MM.1S (cell line): Measurements from ENCODE around the gene SYNE2.

ENCODE experiments used
- DNase-seq: peaks from one replicate; pipeline ENCODE4 v3.0.0-alpha.2; 2015
- H2AFZ ChIP-seq: fragments of 300-600 bp; sonication (generic); 2 replicates; pipeline ENCODE4 v1.6.0; 2016; ENCODE audit warnings: antibody characterized with exemption, low read length
- H3F3A ChIP-seq: fragments of 300-600 bp; sonication (generic); 2 replicates; pipeline ENCODE4 v1.6.1; 2016; ENCODE audit warnings: mild to moderate bottlenecking, antibody characterized with exemption, low read length, moderate library complexity, mixed read lengths; ENCODE audit not compliant: insufficient read depth
- H3K27ac ChIP-seq: fragments of 300-600 bp; sonication (generic); 2 replicates; pipeline ENCODE4 v1.5.1; 2016; ENCODE audit warnings: mild to moderate bottlenecking, low read length
- H3K27me3 ChIP-seq: fragments of 300-600 bp; sonication (generic); replicated peaks from 2 replicates; pipeline ENCODE4 v1.6.0; 2016; ENCODE audit warnings: low read length; ENCODE audit not compliant: insufficient read depth
- H3K36me3 ChIP-seq: fragments of 300-600 bp; sonication (generic); replicated peaks from 2 replicates; pipeline ENCODE4 v1.6.1; 2016; ENCODE audit warnings: mild to moderate bottlenecking, low read length, mixed read lengths; ENCODE audit not compliant: insufficient read depth
- H3K4me1 ChIP-seq: fragments of 300-600 bp; sonication (generic); 2 replicates; pipeline ENCODE4 v1.6.1; 2016; ENCODE audit warnings: low read length, mixed read lengths
- H3K4me2 ChIP-seq: fragments of 300-600 bp; sonication (generic); 2 replicates; pipeline ENCODE4 v1.6.0; 2016; ENCODE audit warnings: low read depth, low read length
- H3K4me3 ChIP-seq: fragments of 300-600 bp; sonication (generic); 2 replicates; pipeline ENCODE4 v1.5.1; 2016; ENCODE audit warnings: low read length, mixed read lengths
- H3K79me2 ChIP-seq: fragments of 300-600 bp; sonication (generic); 2 replicates; pipeline ENCODE4 v1.6.1; 2016; ENCODE audit warnings: mixed run types, low read length, mixed read lengths
- H3K9ac ChIP-seq: fragments of 300-600 bp; sonication (generic); 2 replicates; pipeline ENCODE4 v1.6.1; 2016; ENCODE audit warnings: low read length, mixed read lengths
- H3K9me2 ChIP-seq: fragments of 300-600 bp; sonication (generic); replicated peaks from 2 replicates; pipeline ENCODE4 v1.6.1; 2016; ENCODE audit warnings: mild to moderate bottlenecking, low read length, mixed read lengths; ENCODE audit not compliant: insufficient read depth
- H3K9me3 ChIP-seq: fragments of 300-600 bp; sonication (generic); replicated peaks from 2 replicates; pipeline ENCODE4 v1.6.1; 2016; ENCODE audit warnings: mild to moderate bottlenecking, low read length, mixed read lengths; ENCODE audit not compliant: insufficient read depth
- H4K20me1 ChIP-seq: fragments of 300-600 bp; sonication (generic); 2 replicates; pipeline ENCODE4 v1.6.1; 2016; ENCODE audit warnings: mild to moderate bottlenecking, low read length, moderate library complexity, mixed read lengths; ENCODE audit not compliant: insufficient read depth
- CTCF ChIP-seq: fragments of 300-600 bp; sonication (generic); IDR thresholded peaks from 2 replicates; pipeline ENCODE4 v1.5.1; 2016; ENCODE audit warnings: antibody characterized with exemption, low read length, mixed read lengths
- EZH2 ChIP-seq: fragments of 300-600 bp; sonication (generic); optimal IDR thresholded peaks from 2 replicates; pipeline ENCODE3; 2017; ENCODE audit warnings: low read depth, mild to moderate bottlenecking, antibody characterized with exemption, low read length, mixed read lengths
- EZH2phosphoT487 ChIP-seq: fragments of 300-600 bp; sonication (generic); IDR thresholded peaks from 2 replicates; pipeline ENCODE4 v1.6.1; 2018; ENCODE audit warnings: antibody characterized with exemption, low read length

SYNE2 gene

GRCh38 chr14:64147126-64147790 lies 294.5 kb downstream of the SYNE2 start:
- H3K27ac ChIP-seq, result no peak overlapping the region
- H3K4me3 ChIP-seq, result no peak overlapping the region
- H3K27me3 ChIP-seq, result no peaks in the 10 kb centered on the region
- DNase-seq, result no peak
- H3K9me3 ChIP-seq, result no peaks in the 10 kb centered on the region
- no peaks in the 10 kb centered on the region for H3K4me1 ChIP-seq
- H3K4me2 ChIP-seq, result no peak overlapping the region
- no peaks in the 10 kb centered on the region for H3K9me2 ChIP-seq
- H3K79me2 ChIP-seq, result no peaks in the 10 kb centered on the region
- H3K36me3 ChIP-seq, result no peaks in the 10 kb centered on the region
- H3F3A ChIP-seq, result no peaks in the 10 kb centered on the region
- TF ChIP-seq EZH2phosphoT487 (no peak), CTCF (no peak), EZH2 (no peak)
- H4K20me1 ChIP-seq, result no peaks in the 10 kb centered on the region
- H2AFZ ChIP-seq, result no peak overlapping the region
- no peak overlapping the region for H3K9ac ChIP-seq

- no peaks in the 10 kb centered on the region for H3K9me2 ChIP-seq
- no peak overlapping the region for H3K4me2 ChIP-seq
- no peaks in the 10 kb centered on the region for H4K20me1 ChIP-seq
- H3K27me3 ChIP-seq, result no peaks in the 10 kb centered on the region
- TF ChIP-seq EZH2phosphoT487 (no peak), EZH2 (no peak), CTCF (no peak)
- no peak for DNase-seq
- H3K4me3 ChIP-seq, result no peak overlapping the region
- no peaks in the 10 kb centered on the region for H3K36me3 ChIP-seq
- no peaks in the 10 kb centered on the region for H3F3A ChIP-seq
- no peak overlapping the region for H3K9ac ChIP-seq
- no peaks in the 10 kb centered on the region for H3K9me3 ChIP-seq
- no peak overlapping the region for H3K27ac ChIP-seq
- no peaks in the 10 kb centered on the region for H3K79me2 ChIP-seq
- H2AFZ ChIP-seq, result no peak overlapping the region
- H3K4me1 ChIP-seq, result no peaks in the 10 kb centered on the region
Measured at GRCh38 chr14:64149921-64150320, 297.1 kb downstream of the SYNE2 start.

- Histone ChIP-seq H4K20me1 (no peaks in the 10 kb centered on the region), H3F3A (no peaks in the 10 kb centered on the region), H3K4me1 (no peaks in the 10 kb centered on the region), H3K36me3 (no peaks in the 10 kb centered on the region), H3K27me3 (no peaks in the 10 kb centered on the region), H3K4me2 (no peak overlapping the region), H3K4me3 (no peak overlapping the region), H3K9ac (no peak overlapping the region), H3K27ac (no peak overlapping the region), H3K9me3 (no peaks in the 10 kb centered on the region), H2AFZ (no peak overlapping the region), H3K9me2 (no peaks in the 10 kb centered on the region), H3K79me2 (no peaks in the 10 kb centered on the region)
- TF ChIP-seq EZH2phosphoT487, result no peak
- no peak for TF ChIP-seq EZH2
- no peak for TF ChIP-seq CTCF
- no peak for DNase-seq
Measured at GRCh38 chr14:64158608-64159007, 305.8 kb downstream of the SYNE2 start.
